Body of pancreas (tissue), 4 donors: ENCODE data around the gene RGS14.

Source experiments
- CTCF ChIP-seq, 7 experiments: fragments of 450-650 bp in 4 of 7; fragments of 200-600 bp in 3 of 7; sonication (generic) in 3 of 7; IDR thresholded peaks; one replicate each; pipeline ENCODE4 v1.5.1; 2016 to 2019; ENCODE audit warnings: antibody characterized with exemption in 7 of 7
- POLR2A ChIP-seq, 3 donors: fragments of 450-650 bp; IDR thresholded peaks; one replicate each; pipeline ENCODE4 v1.6.1; 2016; ENCODE audit warnings: antibody characterized with exemption in 3 of 3, mild to moderate bottlenecking in 2 of 3

DNA sequence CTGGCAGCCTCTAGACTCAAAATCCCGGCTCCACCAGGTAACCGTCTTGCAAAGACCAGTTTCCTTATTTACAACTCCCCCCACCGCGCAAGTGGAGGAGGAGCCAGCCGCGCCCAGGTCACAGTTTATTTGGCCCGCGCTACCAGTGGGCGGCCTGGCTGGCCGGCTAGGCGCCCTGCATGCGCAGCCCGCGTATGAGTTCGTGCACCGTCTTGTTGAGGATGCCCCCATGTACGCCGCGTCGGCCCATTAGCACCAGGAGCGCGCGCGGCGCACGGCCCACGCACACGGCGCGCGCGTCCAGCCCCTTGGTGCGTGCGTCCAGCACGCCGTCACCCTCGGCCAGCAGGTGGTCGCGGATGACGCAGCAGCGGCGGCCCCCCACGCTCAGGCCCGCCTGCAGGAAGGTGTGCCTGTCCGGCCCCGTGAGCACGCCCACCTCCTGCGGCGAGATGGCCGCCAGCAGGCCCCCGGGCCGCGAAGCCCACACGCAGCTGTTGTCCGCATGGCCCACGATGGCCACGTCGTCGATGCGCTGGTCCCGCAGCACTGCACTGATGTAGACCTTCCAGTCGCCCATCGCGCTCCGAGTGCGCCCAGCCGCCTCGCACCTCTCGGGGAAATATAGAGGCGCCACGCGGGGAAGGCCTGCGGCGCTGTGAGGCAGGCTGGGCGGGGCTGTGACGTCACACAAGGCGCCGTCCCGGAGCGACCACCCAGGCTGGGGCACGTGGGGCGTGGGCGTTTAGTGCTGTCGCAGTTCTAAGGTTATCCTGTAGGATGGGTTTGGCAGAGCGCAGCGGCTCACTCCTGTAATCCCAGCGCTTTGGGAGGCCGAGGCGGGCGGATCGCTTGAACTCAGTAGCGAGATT, 42.5 kb downstream of the RGS14 start, which contains the start of gene PFN3:
- TF ChIP-seq POLR2A (IDR thresholded peaks at IDR 0.05) (no peak), CTCF (IDR thresholded peaks at IDR 0.05) (no peak)
